ENCODE results near the gene RBMX. TPM values are rescaled to one million over a fixed set of nuclear protein-coding genes. Genes with fewer than 3 reads are reported as not detected.

The RBMX gene
- total RNA-seq, 2 donors from 2014 or later: 127 to 176 TPM

DNA sequence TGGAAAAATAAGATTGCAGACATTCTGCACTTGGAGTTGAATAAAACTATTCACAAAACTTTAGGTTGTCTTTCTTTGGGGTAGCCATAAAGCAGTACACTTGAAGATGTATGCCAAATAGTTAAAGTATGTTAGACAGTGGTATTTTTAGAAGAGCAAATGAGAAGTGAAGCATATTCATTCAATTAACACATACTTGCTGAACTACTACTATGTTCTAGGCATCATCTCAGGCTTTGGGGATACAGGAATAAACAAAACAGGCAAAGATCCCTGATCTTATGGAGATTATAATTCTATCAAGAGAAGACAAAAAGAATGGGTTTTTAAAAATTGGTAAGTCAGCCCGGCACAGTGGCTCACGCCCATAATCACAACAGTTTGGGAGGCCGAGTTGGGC lies 29.0 kb downstream of the RBMX start:
- no peak for DNase-seq (ENCODE audit: low spot score)
- Histone ChIP-seq H3K36me3 (no peaks in the 10 kb centered on the region), H3K9me3 (no peaks in the 10 kb centered on the region), H3K27me3 (no peaks in the 10 kb centered on the region), H3K4me1 (no peaks in the 10 kb centered on the region), H3K4me3 (no peak overlapping the region), H3K27ac (no peak overlapping the region)
- TF ChIP-seq, protein P1, sequence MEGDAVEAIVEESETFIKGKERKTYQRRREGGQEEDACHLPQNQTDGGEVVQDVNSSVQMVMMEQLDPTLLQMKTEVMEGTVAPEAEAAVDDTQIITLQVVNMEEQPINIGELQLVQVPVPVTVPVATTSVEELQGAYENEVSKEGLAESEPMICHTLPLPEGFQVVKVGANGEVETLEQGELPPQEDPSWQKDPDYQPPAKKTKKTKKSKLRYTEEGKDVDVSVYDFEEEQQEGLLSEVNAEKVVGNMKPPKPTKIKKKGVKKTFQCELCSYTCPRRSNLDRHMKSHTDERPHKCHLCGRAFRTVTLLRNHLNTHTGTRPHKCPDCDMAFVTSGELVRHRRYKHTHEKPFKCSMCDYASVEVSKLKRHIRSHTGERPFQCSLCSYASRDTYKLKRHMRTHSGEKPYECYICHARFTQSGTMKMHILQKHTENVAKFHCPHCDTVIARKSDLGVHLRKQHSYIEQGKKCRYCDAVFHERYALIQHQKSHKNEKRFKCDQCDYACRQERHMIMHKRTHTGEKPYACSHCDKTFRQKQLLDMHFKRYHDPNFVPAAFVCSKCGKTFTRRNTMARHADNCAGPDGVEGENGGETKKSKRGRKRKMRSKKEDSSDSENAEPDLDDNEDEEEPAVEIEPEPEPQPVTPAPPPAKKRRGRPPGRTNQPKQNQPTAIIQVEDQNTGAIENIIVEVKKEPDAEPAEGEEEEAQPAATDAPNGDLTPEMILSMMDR (IDR thresholded peaks at IDR 0.05): no peak

DNA sequence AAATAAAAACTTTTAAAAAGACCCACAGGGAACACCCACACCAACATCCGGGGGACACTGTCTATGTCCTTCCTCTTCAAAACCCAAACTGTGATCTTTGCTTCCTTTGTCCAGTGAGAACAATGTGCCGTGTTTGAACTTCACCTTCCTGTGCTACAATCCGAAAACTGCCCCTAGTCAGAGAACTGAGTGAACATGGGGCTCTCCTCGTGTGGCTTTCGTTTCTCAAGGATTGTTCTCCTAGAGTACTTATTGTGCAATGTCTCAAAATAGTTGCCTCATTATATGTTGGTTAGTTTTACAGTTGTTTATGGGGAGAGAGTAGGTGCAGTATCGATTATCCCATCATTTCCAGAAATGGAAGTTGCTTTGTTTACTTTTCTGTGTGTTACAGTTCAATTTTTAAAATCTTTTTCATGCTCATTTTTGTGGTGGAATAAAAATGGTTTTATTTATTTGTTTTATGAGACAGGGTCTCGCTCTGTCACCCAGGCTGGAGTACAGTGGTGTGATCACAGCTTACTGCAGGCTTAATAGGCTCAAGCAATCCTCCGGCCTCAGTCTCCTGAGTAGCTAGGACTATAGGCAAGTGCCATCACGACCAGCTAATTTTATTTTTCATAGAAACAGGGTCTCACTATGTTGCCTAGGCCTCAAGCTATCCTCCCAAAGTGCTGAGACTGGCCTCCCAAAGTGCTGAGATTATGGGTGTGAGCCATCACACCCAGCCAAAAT lies 29.9 kb downstream of the RBMX start:
- Histone ChIP-seq H3K27me3 (no peaks in the 10 kb centered on the region), H3K27ac (peak overlapping the region in 1 of 2 donors; percentile 23), H3K9me3 (no peaks in the 10 kb centered on the region), H3K36me3 (no peaks in the 10 kb centered on the region), H3K4me3 (no peak overlapping the region), H3K4me1 (no peaks in the 10 kb centered on the region)
- TF ChIP-seq, protein P1 (IDR thresholded peaks at IDR 0.05): no peak
- DNase-seq (ENCODE audit: low spot score): no peak

DNA sequence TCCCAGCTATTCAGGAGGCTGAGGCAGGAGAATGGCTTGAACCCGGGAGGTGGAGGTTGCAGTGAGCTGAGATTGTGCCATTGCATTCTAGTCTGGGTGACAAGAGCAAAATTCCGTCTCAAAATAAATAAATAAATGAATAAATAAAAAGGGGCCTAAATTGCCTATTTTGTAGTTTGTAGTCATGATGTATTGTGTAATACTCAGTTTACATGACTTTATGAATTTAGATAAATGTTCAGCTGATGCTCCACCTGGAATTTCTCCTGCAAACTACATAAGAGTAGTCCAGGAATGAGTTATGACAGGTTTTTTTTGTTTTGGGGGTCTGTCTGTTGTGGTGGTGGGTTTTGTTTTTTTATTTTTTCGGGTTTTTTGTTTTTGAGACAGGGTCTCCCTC lies 31.1 kb downstream of the RBMX start:
- Histone ChIP-seq H3K27me3 (no peaks in the 10 kb centered on the region), H3K27ac (no peak overlapping the region), H3K36me3 (no peaks in the 10 kb centered on the region), H3K4me1 (no peaks in the 10 kb centered on the region), H3K9me3 (no peaks in the 10 kb centered on the region), H3K4me3 (no peak overlapping the region)
- TF ChIP-seq, protein P1 (IDR thresholded peaks at IDR 0.05): no peak
- DNase-seq (ENCODE audit: low spot score): no peak

DNA sequence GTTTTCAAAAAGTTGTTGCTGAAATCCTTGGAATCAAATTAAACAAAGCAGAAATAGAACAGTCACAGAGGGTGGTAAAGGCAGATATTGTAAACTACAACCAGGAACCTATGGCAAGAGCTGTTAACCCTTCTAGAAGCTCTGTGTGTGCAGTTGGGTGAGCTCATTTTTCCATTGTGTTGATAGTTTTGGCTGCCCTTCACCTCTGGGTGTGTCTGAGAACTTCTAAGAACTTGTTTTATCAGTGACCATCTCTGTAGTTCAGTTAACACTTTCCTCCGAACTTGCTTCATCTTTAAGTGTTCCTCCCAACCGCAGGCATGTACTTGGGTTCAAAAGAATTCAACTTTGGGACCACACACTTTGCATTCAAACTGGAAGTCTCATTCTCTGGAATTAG lies 32.7 kb downstream of the RBMX start:
- Histone ChIP-seq H3K27me3 (no peaks in the 10 kb centered on the region), H3K9me3 (no peaks in the 10 kb centered on the region), H3K4me1 (no peaks in the 10 kb centered on the region), H3K4me3 (no peak overlapping the region), H3K36me3 (peaks cover 11% of the 10 kb centered on the region), H3K27ac (no peak overlapping the region)
- no peak for DNase-seq (ENCODE audit: low spot score)
- TF ChIP-seq, protein P1 (IDR thresholded peaks at IDR 0.05): no peak

DNA sequence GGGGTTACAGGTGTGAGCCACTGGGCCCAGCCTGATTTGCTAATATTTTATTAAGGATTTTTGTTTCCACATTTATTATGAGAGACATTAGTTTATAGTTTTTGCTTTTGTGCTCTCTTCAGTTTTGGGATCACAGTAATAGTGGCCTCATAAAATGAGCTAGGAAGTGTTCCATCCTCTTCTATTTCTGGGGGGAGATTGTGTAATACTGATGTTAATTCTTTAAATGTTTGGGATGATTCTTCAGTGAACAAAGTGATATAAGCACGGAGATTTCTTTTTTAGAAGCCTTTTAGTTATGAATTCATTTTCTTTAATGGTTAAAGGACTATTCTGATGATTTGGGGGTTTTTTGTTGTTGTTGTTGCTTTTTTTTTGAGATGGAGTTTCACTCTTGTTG lies 41.3 kb downstream of the RBMX start:
- Histone ChIP-seq H3K36me3 (peaks cover 12% of the 10 kb centered on the region), H3K27ac (peak overlapping the region in 1 of 2 donors; percentile 29), H3K27me3 (no peaks in the 10 kb centered on the region), H3K9me3 (no peaks in the 10 kb centered on the region), H3K4me3 (no peak overlapping the region), H3K4me1 (no peaks in the 10 kb centered on the region)
- TF ChIP-seq, protein P1 (IDR thresholded peaks at IDR 0.05): no peak
- no peak for DNase-seq (ENCODE audit: low spot score)

DNA sequence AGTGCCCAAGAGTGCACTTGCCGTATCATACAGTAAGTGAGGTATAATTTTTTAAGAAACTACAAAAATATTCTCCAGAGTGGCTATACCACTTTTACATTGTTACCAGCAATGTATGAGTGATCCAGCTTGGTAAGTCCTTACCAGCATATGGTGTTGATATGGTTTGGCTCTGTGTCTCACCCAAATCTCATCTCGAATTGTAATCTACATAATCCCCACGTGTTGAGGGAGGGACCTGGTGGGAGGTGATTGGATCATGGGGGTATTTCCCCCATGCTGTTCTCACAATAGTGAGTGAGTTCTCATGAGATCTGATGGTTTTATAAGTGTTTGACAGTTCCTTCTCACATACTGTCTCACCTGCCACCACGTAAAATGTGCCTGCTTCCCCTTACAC lies 44.8 kb downstream of the RBMX start:
- TF ChIP-seq, protein P1 (IDR thresholded peaks at IDR 0.05): no peak
- Histone ChIP-seq H3K4me1 (no peaks in the 10 kb centered on the region), H3K9me3 (no peaks in the 10 kb centered on the region), H3K27ac (no peak overlapping the region), H3K27me3 (no peaks in the 10 kb centered on the region), H3K36me3 (no peaks in the 10 kb centered on the region), H3K4me3 (no peak overlapping the region)
- DNase-seq (ENCODE audit: low spot score): no peak
